K562 (cell line): ENCODE results near the gene DGCR8. TPM values are rescaled to one million over a fixed set of nuclear protein-coding genes. Genes with fewer than 3 reads are reported as not detected.

Source experiments
- ATAC-seq: fragments of 200-7000 bp; cut with Tn5 transposase; 3 replicates; pipeline ENCODE4 v1.9.1; 2020; ENCODE audit warnings: moderate library complexity
- BruUV-seq: library from RNA; stranded (reverse); fragments of 400-500 nt; replicated peaks from 2 replicates; lab custom pipeline; 2021; lab: Mats Ljungman, UMichigan
- CTCF ChIA-PET: fragments of 300-600 bp; formaldehyde crosslinking; extraction: SDS; loops from one replicate; lab custom pipeline; 2021; ENCODE audit warnings: low intra/inter-chr PET ratio; lab: Yijun Ruan, JAX
- POLR2A ChIA-PET: fragments of 300-600, 350-650 bp; sonication (Branson Sonifier 250); formaldehyde crosslinking; extraction: SDS; loops from one replicate; lab custom pipeline; 2021; ENCODE audit warnings: antibody characterized with exemption, inconsistent platforms; lab: Yijun Ruan, JAX
- DNase-seq, 4 experiments: peaks; one replicate each; pipeline versions ENCODE4 v3.0.0 to v3.0.0-alpha.2; 2011 to 2018; ENCODE audit warnings: low spot score in 3 of 4, mixed read lengths in 3 of 4; ENCODE audit errors: extremely low read depth in 1 of 4
- FAIRE-seq: peaks from 2 replicates; lab custom pipeline; 2011; peaks lifted over from hg19 to GRCh38; lab: Jason Lieb, UNC
- H2AFZ ChIP-seq: 2 replicates; pipeline ENCODE4 v1.6.0; 2011; ENCODE audit warnings: low read depth, low read length, control low read depth, inconsistent platforms
- H3K27ac ChIP-seq: fragments of 200-600 bp; 3 replicates; pipeline ENCODE4 v1.8.0; 2011; ENCODE audit warnings: low read depth, mild to moderate bottlenecking, control low read depth, inconsistent platforms, low read length, moderate library complexity, mixed read lengths; ENCODE audit errors: extremely low read depth
- H3K27me3 ChIP-seq, 2 experiments: fragments of 300-600 bp in 1 of 2; 2 replicates in 1 of 2; 3 replicates in 1 of 2; pipeline versions ENCODE4 v1.6.0 to v1.8.0; 2011; ENCODE audit warnings: inconsistent platforms in 2 of 2, low read length in 2 of 2, mild to moderate bottlenecking in 1 of 2, mixed read lengths in 1 of 2, moderate library complexity in 1 of 2; ENCODE audit not compliant: control insufficient read depth in 2 of 2, insufficient read depth in 2 of 2
- H3K36me3 ChIP-seq: fragments of 300-600 bp; 3 replicates; pipeline ENCODE4 v1.8.0; 2011; ENCODE audit warnings: mild to moderate bottlenecking, low read length, inconsistent platforms; ENCODE audit not compliant: control insufficient read depth, insufficient read depth
- H3K4me1 ChIP-seq, 2 experiments: fragments of 200-600 bp in 1 of 2; replicated peaks in 1 of 2; 2 replicates in 1 of 2; 3 replicates in 1 of 2; pipeline versions ENCODE4 v1.5.1 to v1.8.0; 2011; ENCODE audit warnings: inconsistent platforms in 2 of 2, low read length in 2 of 2, mild to moderate bottlenecking in 1 of 2, mixed read lengths in 1 of 2, moderate library complexity in 1 of 2; ENCODE audit not compliant: control insufficient read depth in 2 of 2, insufficient read depth in 2 of 2
- H3K4me2 ChIP-seq: 2 replicates; pipeline ENCODE4 v1.6.1; 2011; ENCODE audit warnings: low read length, control low read depth, inconsistent platforms, mixed read lengths; ENCODE audit not compliant: insufficient read depth
- H3K4me3 ChIP-seq: fragments of 200-600 bp; sonication (generic), shearing (Covaris generic); 2 replicates; pipeline ENCODE4 v1.5.1; 2016; ENCODE audit warnings: control low read depth, inconsistent platforms
- H3K79me2 ChIP-seq: fragments of 200-600 bp; 3 replicates; pipeline ENCODE4 v1.8.0; 2011; ENCODE audit warnings: low read length, inconsistent platforms; ENCODE audit not compliant: control insufficient read depth, insufficient read depth
- H3K9ac ChIP-seq, 2 experiments: 2 replicates each; pipeline versions ENCODE4 v1.6.0 to v1.6.1; 2011; ENCODE audit warnings: low read depth in 2 of 2, low read length in 2 of 2, control low read depth in 1 of 2, inconsistent platforms in 1 of 2, mild to moderate bottlenecking in 1 of 2, mixed read lengths in 1 of 2; ENCODE audit not compliant: insufficient read depth in 1 of 2
- H3K9me1 ChIP-seq: one replicate; pipeline ENCODE4 v1.6.0; 2011; ENCODE audit warnings: inconsistent platforms, mild to moderate bottlenecking, low read length, moderate library complexity; ENCODE audit not compliant: control insufficient read depth, insufficient read depth
- H3K9me3 ChIP-seq: replicated peaks from 2 replicates; pipeline ENCODE4 v1.5.1; 2011; ENCODE audit warnings: low read depth, low read length, inconsistent platforms; ENCODE audit not compliant: control insufficient read depth, insufficient read depth
- H4K20me1 ChIP-seq: replicated peaks from 2 replicates; pipeline ENCODE4 v1.6.1; 2011; ENCODE audit warnings: low read length, inconsistent platforms, mixed read lengths; ENCODE audit not compliant: control insufficient read depth, insufficient read depth
- CCNT2 ChIP-seq: IDR thresholded peaks from 2 replicates; pipeline ENCODE4 v1.6.1; 2011; ENCODE audit warnings: borderline replicate concordance, low read depth, mild to moderate bottlenecking, moderate library complexity, mixed read lengths, low read length; ENCODE audit not compliant: insufficient read length; ENCODE audit errors: extremely low read depth
- HMGN3 ChIP-seq: IDR thresholded peaks from 2 replicates; pipeline ENCODE4 v1.6.1; 2011; ENCODE audit warnings: borderline replicate concordance, low read depth, mild to moderate bottlenecking, mixed read lengths, low read length; ENCODE audit not compliant: insufficient read length; ENCODE audit errors: extremely low read depth
- PCBP1 ChIP-seq: fragments of 200-400 bp; formaldehyde crosslinking; IDR thresholded peaks from 2 replicates; pipeline ENCODE4 v1.6.1; 2018; ENCODE audit warnings: mild to moderate bottlenecking, low read depth, low read length; ENCODE audit not compliant: poor library complexity, severe bottlenecking
- PHF20 ChIP-seq: fragments of 450-650 bp; IDR thresholded peaks from 2 replicates; pipeline ENCODE4 v1.6.1; 2018; ENCODE audit not compliant: partially characterized antibody
- STAG1 ChIP-seq: sonication (generic); formaldehyde crosslinking; IDR thresholded peaks from 2 replicates; pipeline ENCODE4 v1.5.0; 2020; ENCODE audit warnings: missing genetic modification reagents, borderline replicate concordance
- WHSC1 ChIP-seq: IDR thresholded peaks from one replicate; pipeline ENCODE4 v1.6.1; 2012; ENCODE audit warnings: low read length, control low read depth, inconsistent platforms
- ZBTB8A ChIP-seq: fragments of 450-650 bp; IDR thresholded peaks from 2 replicates; pipeline ENCODE4 v1.6.1; 2018; ENCODE audit warnings: mild to moderate bottlenecking, moderate library complexity; ENCODE audit not compliant: partially characterized antibody
- ZC3H4 ChIP-seq: sonication (generic); formaldehyde crosslinking; IDR thresholded peaks from 2 replicates; pipeline ENCODE4 v1.9.0; 2021; ENCODE audit warnings: missing genetic modification reagents, borderline replicate concordance
- ZNF197 ChIP-seq: fragments of 200-800 bp; sonication (Bioruptor generic); IDR thresholded peaks from 2 replicates; pipeline ENCODE4 v1.6.1; 2016; ENCODE audit warnings: low read depth, missing genetic modification characterization, missing compliant biosample characterization
- WGBS: fragments of 100-300 bp; shearing (Covaris generic); methylation state at CpG from one replicate; pipeline ENCODE4 v1.1.6; 2016; ENCODE audit warnings: low coverage, mixed read lengths; ENCODE audit not compliant: insufficient coverage; ENCODE audit errors: missing lambda C conversion rate; 5-methylcytosine and 5-hydroxymethylcytosine counted together
- in situ Hi-C: fragments of 300-500 bp; cut with MboI; formaldehyde crosslinking; loops from 4 replicates; pipeline ENCODE4 v1.15.0; 2018; ENCODE audit warnings: inconsistent platforms, mixed read lengths
- intact Hi-C: fragments of 100-400 bp; cut with micrococcal nuclease; formaldehyde crosslinking; loops from 2 replicates; pipeline ENCODE4 v1.14.2; 2022
- microRNA counts: library from miRNA; unstranded; fragments of <30 nt; microRNA quantifications from one replicate; lab custom pipeline; 2016
- microRNA-seq: library from miRNA; unstranded; fragments of <30 nt; microRNA quantifications from one replicate; pipeline ENCODE4, GENCODE V29; 2018; ENCODE audit warnings: borderline microRNAs expressed
- polyA plus RNA-seq, 8 experiments: library from polyadenylated mRNA; depleted of rRNA in 4 of 8; stranded (reverse) in 5 of 8; unstranded in 3 of 8; fragments of >200 nt; fragmentation: Nextera tagmentation in 2 of 8; fragmentation: Illumina TruSeq in 1 of 8; extraction: Ambion mirVana in 2 of 8; extraction: Trizol in 1 of 8; gene quantifications; 2 replicates each; pipeline versions ENCODE4 v1.2.1 to v1.2.3, GENCODE V29; 2011 to 2014; ENCODE audit warnings: inconsistent platforms in 1 of 8, missing spikeins in 1 of 8
- small RNA-seq: library from RNA; depleted of rRNA; stranded (forward); fragments of <200 nt; gene quantifications from one replicate; pipeline ENCODE3, GENCODE V24; 2014
- total RNA-seq, 7 experiments: library from RNA; depleted of rRNA in 6 of 7; stranded (reverse); fragments of >200 nt in 6 of 7; fragmentation: Illumina TruSeq in 2 of 7; extraction: Trizol in 2 of 7; gene quantifications; 2 replicates each; pipeline versions ENCODE4 v1.2.1 to v1.2.3, GENCODE V29; 2011 to 2021; ENCODE audit warnings: low replicate concordance in 1 of 7

The DGCR8 gene
- total and polyA plus RNA-seq, 9 of the 15 experiments (the other 6 are each of a cell fraction or from before 2014, with no cell fraction given), result 5.9 to 144 (median 80.1) TPM

DNA sequence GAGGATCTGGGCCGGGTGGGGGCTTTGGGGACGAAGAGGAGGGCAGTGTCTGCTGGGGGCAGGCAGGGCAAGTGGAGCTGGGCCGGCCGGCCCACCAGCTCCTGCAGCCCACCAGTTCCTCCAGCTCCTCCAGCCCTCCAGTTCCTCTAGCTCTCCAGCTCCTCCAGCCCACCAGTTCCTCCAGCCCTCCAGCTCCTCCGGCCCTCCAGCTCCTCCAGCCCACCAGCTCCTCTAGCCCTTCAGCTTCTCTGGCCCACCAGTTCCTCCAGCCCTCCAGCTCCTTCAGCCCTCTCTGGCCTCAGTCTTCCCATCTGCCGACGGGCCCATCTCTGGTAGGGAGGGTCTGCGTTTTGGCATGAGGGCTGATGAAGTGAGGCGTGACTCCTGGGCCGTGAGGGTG, 80.0 kb downstream of the DGCR8 start:
- peaks cover 6% of the 10 kb centered on the region for H3K9me3 ChIP-seq
- no peaks in the 10 kb centered on the region for H3K36me3 ChIP-seq
- peaks cover 17 to 48% of the 10 kb centered on the region in 2 experiments; a peak in 4 of 5 replicates for H3K27me3 ChIP-seq
- peaks cover 28% of the 10 kb centered on the region for H4K20me1 ChIP-seq
- TF ChIP-seq PHF20 (no peak), ZBTB8A (no peak), PCBP1 (peak; percentile 31), ZC3H4 (CRISPR knock-in tag) (peak; percentile 58; the same call in 1 of the 2 replicates), HMGN3 (peak; percentile 14), CCNT2 (no peak), STAG1 (CRISPR knock-in tag) (0 out of 2 replicates have a peak, but pooled peaks have one; percentile 18), ZNF197 (CRISPR knock-in tag) (no peak), WHSC1 (no peak)
- TF ChIP-seq, all 486 proteins: peak for 4
- in situ Hi-C loops, result loop anchor here (25.0 kb wide), 1 partner anchor 527 kb away; no protein-coding TSS in a partner anchor
- no peak overlapping the region for H3K4me3 ChIP-seq
- CTCF ChIA-PET, result interaction anchor here (0.9 to 5.5 kb wide), 4 partner anchors 108 to 296 kb away, joined by 3 to 126 read pairs (median 4); partner anchors contain the start of gene RTN4R
- H3K4me1 ChIP-seq, result peaks cover 0 to 43% of the 10 kb centered on the region in 2 experiments; a peak in 2 of 5 replicates
- ATAC-seq (no peak), FAIRE-seq (no peak), DNase-seq (no peak)
- H2AFZ ChIP-seq, result no peak overlapping the region
- H3K9me1 ChIP-seq, result no peaks in the 10 kb centered on the region
- intact Hi-C loops, result no loop called here
- BruUV-seq, result no TSS peak
- no peak overlapping the region for H3K9ac ChIP-seq
- POLR2A ChIA-PET, result interaction anchor here (0.5 to 1.1 kb wide), 4 partner anchors 31 to 101 kb away, joined by 3 to 5 read pairs (median 3); no protein-coding TSS in a partner anchor
- no peak overlapping the region for H3K4me2 ChIP-seq
- no peaks in the 10 kb centered on the region for H3K79me2 ChIP-seq
- 2% methylated on average over 10 of the region's 10 CpGs for whole genome bisulfite sequencing
- H3K27ac ChIP-seq, result no peak overlapping the region

MicroRNAs within 50 kb of the gene (microRNA counts, 767-probe panel; counts per million panel counts)
- microRNA hsa-miR-1306-3p (lab: Ali Mortazavi, UCI) (1,139 counts per million, percentile 25 among the panel's probes with 10 or more counts), microRNA hsa-miR-185-5p (lab: Ali Mortazavi, UCI) (5,425 counts per million, percentile 92 among the panel's probes with 10 or more counts)

Small RNAs within 50 kb of the gene (microRNA-seq; reads per million reads assigned to microRNA genes)
- gene MIR185, result 2,685 reads per million, percentile 96 among the genes with 10 or more reads in this experiment
- 0.55 reads per million for gene MIR6816

Small RNAs within 50 kb of the gene (small RNA-seq; reads per million reads assigned to genes)
- gene MIR185, result 53.9 reads per million, percentile 98 among the genes with 10 or more reads in this experiment
- 0.44 reads per million, percentile 16 among the genes with 10 or more reads in this experiment for gene MIR6816
- not detected for gene RF00017
- not detected for gene RF00599

Other genes with a start within 250 kb of the DGCR8 start
Only the 7 nearest of the 12 such genes appear.
- gene TXNRD2, start 138.4 kb upstream of the DGCR8 start, total RNA-seq (2014; rRNA removed), result 49.4 and 60.7 TPM in 2 replicates
- gene TXNRD2, start 138.4 kb upstream of the DGCR8 start, total RNA-seq (2014; rRNA removed; fragmentation: Illumina TruSeq; extraction: Trizol), result 25.1 and 32.6 TPM in 2 replicates
- gene TXNRD2, start 138.4 kb upstream of the DGCR8 start, total RNA-seq (2015; rRNA removed; fragmentation: Illumina TruSeq; extraction: Trizol), result 45.9 and 50.4 TPM in 2 replicates
- gene TXNRD2, start 138.4 kb upstream of the DGCR8 start, total RNA-seq (2021), result 78.2 and 80.2 TPM in 2 replicates
- gene TXNRD2, start 138.4 kb upstream of the DGCR8 start, polyA plus RNA-seq (2011; rRNA removed), result 50.2 and 93.6 TPM in 2 replicates
- 45.0 and 66.1 TPM in 2 replicates for gene TXNRD2, start 138.4 kb upstream of the DGCR8 start, polyA plus RNA-seq (2014; fragmentation: Illumina TruSeq; extraction: Trizol)
- 1 to 10 TPM; 3.3 to 4.4 TPM for gene TXNRD2, start 138.4 kb upstream of the DGCR8 start, polyA plus RNA-seq (2014; fragmentation: Nextera tagmentation; extraction: Ambion mirVana)
- gene TXNRD2, start 138.4 kb upstream of the DGCR8 start, polyA plus RNA-seq (2014; rRNA removed), result 52.5 and 57.0 TPM in 2 replicates
- 49.3 and 54.2 TPM in 2 replicates for gene ARVCF, start 63.4 kb upstream of the DGCR8 start, total RNA-seq (2014; rRNA removed)
- gene ARVCF, start 63.4 kb upstream of the DGCR8 start, total RNA-seq (2014; rRNA removed; fragmentation: Illumina TruSeq; extraction: Trizol), result 2.2 and 4.5 TPM in 2 replicates
- gene ARVCF, start 63.4 kb upstream of the DGCR8 start, total RNA-seq (2015; rRNA removed; fragmentation: Illumina TruSeq; extraction: Trizol), result 13.3 and 15.6 TPM in 2 replicates
- 46.5 and 50.6 TPM in 2 replicates for gene ARVCF, start 63.4 kb upstream of the DGCR8 start, total RNA-seq (2021)
- gene ARVCF, start 63.4 kb upstream of the DGCR8 start, polyA plus RNA-seq (2011; rRNA removed), result 35.2 and 71.6 TPM in 2 replicates
- gene ARVCF, start 63.4 kb upstream of the DGCR8 start, polyA plus RNA-seq (2014; fragmentation: Illumina TruSeq; extraction: Trizol), result 8.0 and 15.9 TPM in 2 replicates
- under 1 TPM; 0.03 to 0.17 TPM for gene ARVCF, start 63.4 kb upstream of the DGCR8 start, polyA plus RNA-seq (2014; fragmentation: Nextera tagmentation; extraction: Ambion mirVana)
- gene ARVCF, start 63.4 kb upstream of the DGCR8 start, polyA plus RNA-seq (2014; rRNA removed), result 42.5 and 97.4 TPM in 2 replicates
- 70.1 and 95.8 TPM in 2 replicates for gene TANGO2, start 59.1 kb upstream of the DGCR8 start, total RNA-seq (2014; rRNA removed)
- gene TANGO2, start 59.1 kb upstream of the DGCR8 start, total RNA-seq (2014; rRNA removed; fragmentation: Illumina TruSeq; extraction: Trizol), result 36.1 and 45.9 TPM in 2 replicates
- 55.8 and 57.2 TPM in 2 replicates for gene TANGO2, start 59.1 kb upstream of the DGCR8 start, total RNA-seq (2015; rRNA removed; fragmentation: Illumina TruSeq; extraction: Trizol)
- 94.1 and 97.3 TPM in 2 replicates for gene TANGO2, start 59.1 kb upstream of the DGCR8 start, total RNA-seq (2021)
- gene TANGO2, start 59.1 kb upstream of the DGCR8 start, polyA plus RNA-seq (2011; rRNA removed), result 94.9 and 115 TPM in 2 replicates
- gene TANGO2, start 59.1 kb upstream of the DGCR8 start, polyA plus RNA-seq (2014; fragmentation: Illumina TruSeq; extraction: Trizol), result 88.3 and 89.4 TPM in 2 replicates
- 10 to 100 TPM; 15.5 to 17.5 TPM for gene TANGO2, start 59.1 kb upstream of the DGCR8 start, polyA plus RNA-seq (2014; fragmentation: Nextera tagmentation; extraction: Ambion mirVana)
- gene TANGO2, start 59.1 kb upstream of the DGCR8 start, polyA plus RNA-seq (2014; rRNA removed), result 89.6 and 92.5 TPM in 2 replicates
- 2,045 and 2,260 TPM in 2 replicates for gene RANBP1, start 35.9 kb downstream of the DGCR8 start, total RNA-seq (2014; rRNA removed)
- gene RANBP1, start 35.9 kb downstream of the DGCR8 start, total RNA-seq (2014; rRNA removed; fragmentation: Illumina TruSeq; extraction: Trizol), result 1,191 and 1,409 TPM in 2 replicates
- 1,591 and 1,659 TPM in 2 replicates for gene RANBP1, start 35.9 kb downstream of the DGCR8 start, total RNA-seq (2015; rRNA removed; fragmentation: Illumina TruSeq; extraction: Trizol)
- 1,289 and 1,311 TPM in 2 replicates for gene RANBP1, start 35.9 kb downstream of the DGCR8 start, total RNA-seq (2021)
- gene RANBP1, start 35.9 kb downstream of the DGCR8 start, polyA plus RNA-seq (2011; rRNA removed), result 1,082 and 1,351 TPM in 2 replicates
- gene RANBP1, start 35.9 kb downstream of the DGCR8 start, polyA plus RNA-seq (2014; fragmentation: Illumina TruSeq; extraction: Trizol), result 1,518 and 1,621 TPM in 2 replicates
- gene RANBP1, start 35.9 kb downstream of the DGCR8 start, polyA plus RNA-seq (2014; fragmentation: Nextera tagmentation; extraction: Ambion mirVana), result 100 to 1,000 TPM; 162 to 207 TPM
- 2,237 and 2,891 TPM in 2 replicates for gene RANBP1, start 35.9 kb downstream of the DGCR8 start, polyA plus RNA-seq (2014; rRNA removed)
- gene TRMT2A, start 37.0 kb downstream of the DGCR8 start, total RNA-seq (2014; rRNA removed), result 203 and 254 TPM in 2 replicates
- 31.5 and 47.4 TPM in 2 replicates for gene TRMT2A, start 37.0 kb downstream of the DGCR8 start, total RNA-seq (2014; rRNA removed; fragmentation: Illumina TruSeq; extraction: Trizol)
- gene TRMT2A, start 37.0 kb downstream of the DGCR8 start, total RNA-seq (2015; rRNA removed; fragmentation: Illumina TruSeq; extraction: Trizol), result 151 and 170 TPM in 2 replicates
- gene TRMT2A, start 37.0 kb downstream of the DGCR8 start, total RNA-seq (2021), result 222 and 242 TPM in 2 replicates
- gene TRMT2A, start 37.0 kb downstream of the DGCR8 start, polyA plus RNA-seq (2011; rRNA removed), result 102 and 189 TPM in 2 replicates
- gene TRMT2A, start 37.0 kb downstream of the DGCR8 start, polyA plus RNA-seq (2014; fragmentation: Illumina TruSeq; extraction: Trizol), result 140 and 177 TPM in 2 replicates
- gene TRMT2A, start 37.0 kb downstream of the DGCR8 start, polyA plus RNA-seq (2014; fragmentation: Nextera tagmentation; extraction: Ambion mirVana), result 1 to 10 TPM; 1.6 to 6.6 TPM
- gene TRMT2A, start 37.0 kb downstream of the DGCR8 start, polyA plus RNA-seq (2014; rRNA removed), result 258 and 265 TPM in 2 replicates
- 16.4 and 27.9 TPM in 2 replicates for gene ZDHHC8, start 51.6 kb downstream of the DGCR8 start, total RNA-seq (2014; rRNA removed)
- 4.5 and 7.5 TPM in 2 replicates for gene ZDHHC8, start 51.6 kb downstream of the DGCR8 start, total RNA-seq (2014; rRNA removed; fragmentation: Illumina TruSeq; extraction: Trizol)
- 9.8 and 11.3 TPM in 2 replicates for gene ZDHHC8, start 51.6 kb downstream of the DGCR8 start, total RNA-seq (2015; rRNA removed; fragmentation: Illumina TruSeq; extraction: Trizol)
- gene ZDHHC8, start 51.6 kb downstream of the DGCR8 start, total RNA-seq (2021), result 99.5 and 109 TPM in 2 replicates
- 21.3 and 39.4 TPM in 2 replicates for gene ZDHHC8, start 51.6 kb downstream of the DGCR8 start, polyA plus RNA-seq (2011; rRNA removed)
- gene ZDHHC8, start 51.6 kb downstream of the DGCR8 start, polyA plus RNA-seq (2014; fragmentation: Illumina TruSeq; extraction: Trizol), result 34.6 and 58.2 TPM in 2 replicates
- gene ZDHHC8, start 51.6 kb downstream of the DGCR8 start, polyA plus RNA-seq (2014; fragmentation: Nextera tagmentation; extraction: Ambion mirVana), result under 1 TPM; 0.04 to 0.15 TPM
- gene ZDHHC8, start 51.6 kb downstream of the DGCR8 start, polyA plus RNA-seq (2014; rRNA removed), result 74.5 and 108 TPM in 2 replicates
- not detected in 2 replicates for gene CCDC188, start 70.8 kb downstream of the DGCR8 start, total RNA-seq (2014; rRNA removed)
- not detected in 2 replicates for gene CCDC188, start 70.8 kb downstream of the DGCR8 start, total RNA-seq (2014; rRNA removed; fragmentation: Illumina TruSeq; extraction: Trizol)
- not detected in 2 replicates for gene CCDC188, start 70.8 kb downstream of the DGCR8 start, total RNA-seq (2015; rRNA removed; fragmentation: Illumina TruSeq; extraction: Trizol)
- gene CCDC188, start 70.8 kb downstream of the DGCR8 start, total RNA-seq (2021), result not detected in 2 replicates
- gene CCDC188, start 70.8 kb downstream of the DGCR8 start, polyA plus RNA-seq (2011; rRNA removed), result not detected in 2 replicates
- gene CCDC188, start 70.8 kb downstream of the DGCR8 start, polyA plus RNA-seq (2014; fragmentation: Illumina TruSeq; extraction: Trizol), result not detected in 2 replicates
- gene CCDC188, start 70.8 kb downstream of the DGCR8 start, polyA plus RNA-seq (2014; fragmentation: Nextera tagmentation; extraction: Ambion mirVana), result not detected
- gene CCDC188, start 70.8 kb downstream of the DGCR8 start, polyA plus RNA-seq (2014; rRNA removed), result not detected in 2 replicates